Prostate gland (tissue), 2 donors: ENCODE data around the gene LRRC1. TPM values are rescaled to one million over a fixed set of nuclear protein-coding genes. Genes with fewer than 3 reads are reported as not detected.

Experiments used
- DNase-seq: peaks from one replicate; pipeline ENCODE4 v3.0.0-alpha.2; 2019; ENCODE audit warnings: low spot score
- H3K27ac ChIP-seq, 2 donors: fragments of 200-600 bp; sonication (generic); 2 replicates each; pipeline ENCODE4 v1.5.1; 2017 to 2019
- H3K27me3 ChIP-seq: fragments of 200-600 bp; sonication (generic); replicated peaks from 2 replicates; pipeline ENCODE4 v1.5.1; 2019; ENCODE audit not compliant: insufficient read depth
- H3K36me3 ChIP-seq, 2 donors: fragments of 200-600 bp; sonication (generic); 1 replicate in 1 of 2; 2 replicates in 1 of 2; pipeline versions ENCODE4 v1.5.1 to v1.8.1; 2017 to 2019
- H3K4me1 ChIP-seq: fragments of 200-600 bp; sonication (generic); replicated peaks from 2 replicates; pipeline ENCODE4 v1.5.1; 2019
- H3K4me3 ChIP-seq, 2 donors: fragments of 200-600 bp; sonication (generic); 2 replicates each; pipeline ENCODE4 v1.5.1; 2017 to 2019
- H3K9me3 ChIP-seq: fragments of 200-600 bp; sonication (generic); 2 replicates; pipeline ENCODE4 v1.5.1; 2017
- CTCF ChIP-seq, 4 experiments: fragments of 200-600 bp in 2 of 4; fragments of 450-650 bp in 2 of 4; sonication (generic) in 2 of 4; IDR thresholded peaks; 1 replicate in 3 of 4; 2 replicates in 1 of 4; pipeline ENCODE4 v1.5.1; 2016 to 2019; ENCODE audit warnings: antibody characterized with exemption in 4 of 4, mild to moderate bottlenecking in 2 of 4, moderate library complexity in 2 of 4
- POLR2A ChIP-seq: fragments of 450-650 bp; IDR thresholded peaks from one replicate; pipeline ENCODE4 v1.6.1; 2016; ENCODE audit warnings: antibody characterized with exemption, mild to moderate bottlenecking
- POLR2AphosphoS5 ChIP-seq: sonication (generic); formaldehyde crosslinking; IDR thresholded peaks from one replicate; pipeline ENCODE4 v1.6.1; 2017; ENCODE audit warnings: antibody characterized with exemption
- WGBS: methylation state at CpG from one replicate; pipeline ENCODE4 v1.1.5; 2018; 5-methylcytosine and 5-hydroxymethylcytosine counted together
- intact Hi-C: fragments of 100-400 bp; cut with DNase I; formaldehyde crosslinking; loops from one replicate; pipeline ENCODE4 v1.14.2; 2022
- total RNA-seq, 2 donors: library from RNA; depleted of rRNA; stranded (reverse); fragments of >200 nt; gene quantifications; one replicate each; pipeline ENCODE4 v1.1.0, GENCODE V29; 2016

The LRRC1 gene
- total RNA-seq, 2 donors from 2014 or later = 25.0 to 25.6 TPM

DNA sequence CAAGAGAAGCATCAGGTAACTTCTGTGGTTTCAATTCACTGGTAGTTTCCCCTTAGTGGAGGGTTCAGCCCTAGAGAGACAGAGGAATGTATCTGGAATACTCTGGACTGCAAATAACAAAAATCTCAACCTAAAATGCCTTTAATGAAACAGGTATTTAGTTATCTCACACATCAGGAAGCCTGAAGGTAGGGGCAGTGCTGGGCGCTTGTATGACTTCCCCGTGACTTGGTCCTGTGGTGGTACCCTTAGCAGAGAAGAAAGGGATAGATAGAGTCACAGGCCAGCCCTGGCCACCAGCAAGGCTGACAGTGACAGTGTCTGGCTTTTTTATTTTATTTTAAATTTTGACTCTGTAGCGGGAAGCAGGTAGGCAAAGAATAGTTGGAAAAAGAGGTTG, 14.9 kb downstream of the LRRC1 start:
- H3K4me1 ChIP-seq = peaks cover 4% of the 10 kb centered on the region
- DNase-seq = no peak
- 92% methylated on average over 3 of the region's 3 CpGs for WGBS
- TF ChIP-seq CTCF (IDR thresholded peaks at IDR 0.05) (no peak), POLR2AphosphoS5 (no peak), POLR2A (no peak)
- intact Hi-C loops = no loop called here
- H3K9me3 ChIP-seq = no peaks in the 10 kb centered on the region
- H3K27me3 ChIP-seq = no peaks in the 10 kb centered on the region
- no peak overlapping the region for H3K4me3 ChIP-seq
- no peaks in the 10 kb centered on the region for H3K36me3 ChIP-seq
- peak overlapping the region in 1 of 2 donors; percentile 64 for H3K27ac ChIP-seq

- intact Hi-C loops = no loop called here
- no peaks in the 10 kb centered on the region for H3K36me3 ChIP-seq
- TF ChIP-seq POLR2AphosphoS5 = peak; percentile 88
- TF ChIP-seq CTCF (IDR thresholded peaks at IDR 0.05) = no peak
- TF ChIP-seq POLR2A = no peak
- H3K4me1 ChIP-seq = peaks cover 4% of the 10 kb centered on the region
- peak overlapping the region; percentile 53 to 64 for H3K27ac ChIP-seq
- no peaks in the 10 kb centered on the region for H3K27me3 ChIP-seq
- DNase-seq = peak; percentile 92
- 38% methylated on average over 4 of the region's 4 CpGs for WGBS
- H3K9me3 ChIP-seq = no peaks in the 10 kb centered on the region
- no peak overlapping the region for H3K4me3 ChIP-seq
Measured at GRCh38 chr6:53811082-53811481, 16.3 kb downstream of the LRRC1 start.

DNA sequence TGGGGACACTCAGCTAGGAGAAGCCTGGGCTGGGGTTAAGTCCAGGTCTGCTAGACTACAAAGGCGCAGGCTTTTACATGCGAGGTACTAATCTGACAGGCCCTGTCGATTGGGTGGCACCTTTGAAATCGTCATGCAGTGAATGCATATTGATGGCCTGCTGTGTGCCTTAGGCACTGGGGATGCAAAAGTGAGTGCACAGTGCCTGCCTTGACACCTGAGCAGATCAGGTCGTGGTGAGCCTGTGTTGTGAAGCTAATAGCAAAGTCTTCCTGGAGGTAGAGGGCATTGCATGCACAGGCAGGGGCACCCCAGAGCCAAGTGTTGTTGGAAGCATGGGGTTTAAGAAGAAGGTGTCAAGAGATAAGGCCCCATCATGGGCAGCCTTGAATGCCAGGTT, 16.9 kb downstream of the LRRC1 start:
- Histone ChIP-seq H3K27me3 (no peaks in the 10 kb centered on the region), H3K4me3 (no peak overlapping the region), H3K36me3 (no peaks in the 10 kb centered on the region), H3K9me3 (no peaks in the 10 kb centered on the region), H3K4me1 (peaks cover 4% of the 10 kb centered on the region), H3K27ac (peak overlapping the region; percentile 53 to 64)
- TF ChIP-seq POLR2AphosphoS5 (no peak), POLR2A (no peak), CTCF (IDR thresholded peaks at IDR 0.05) (no peak)
- no peak for DNase-seq
- intact Hi-C loops = no loop called here
- WGBS = 62% methylated on average over 5 of the region's 5 CpGs

- no peak for DNase-seq
- 100% methylated on average over 1 of the region's 1 CpG for WGBS
- intact Hi-C loops = no loop called here
- Histone ChIP-seq H3K4me1 (peaks cover 4% of the 10 kb centered on the region), H3K36me3 (no peaks in the 10 kb centered on the region), H3K27ac (no peak overlapping the region), H3K9me3 (no peaks in the 10 kb centered on the region), H3K27me3 (no peaks in the 10 kb centered on the region), H3K4me3 (no peak overlapping the region)
- TF ChIP-seq POLR2A = no peak
- no peak for TF ChIP-seq POLR2AphosphoS5
- TF ChIP-seq CTCF (IDR thresholded peaks at IDR 0.05) = no peak
Measured at GRCh38 chr6:53813096-53813495, 18.3 kb downstream of the LRRC1 start.

DNA sequence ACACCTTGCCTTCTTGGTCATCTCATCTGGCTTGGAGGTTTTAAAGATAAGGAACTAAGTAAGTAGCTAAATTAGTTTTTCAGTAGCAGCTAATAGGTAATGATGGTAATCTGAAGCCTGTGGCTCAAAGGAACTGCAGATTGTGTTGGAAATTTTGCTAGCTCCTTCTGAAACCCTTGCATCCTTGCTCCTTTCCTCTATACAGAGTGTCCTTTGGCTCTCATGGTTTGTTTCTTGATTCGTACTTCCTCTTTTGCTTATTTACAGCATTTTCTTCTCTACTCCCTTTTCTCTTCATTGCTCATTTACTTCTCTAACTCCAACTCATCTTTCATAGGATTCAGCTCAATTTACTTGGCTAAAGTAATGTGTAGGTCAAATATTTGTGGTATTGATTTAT, 19.0 kb downstream of the LRRC1 start:
- TF ChIP-seq POLR2A = no peak
- TF ChIP-seq POLR2AphosphoS5 = no peak
- TF ChIP-seq CTCF (IDR thresholded peaks at IDR 0.05) = no peak
- H3K27ac ChIP-seq = no peak overlapping the region
- H3K4me1 ChIP-seq = peaks cover 4% of the 10 kb centered on the region
- intact Hi-C loops = no loop called here
- no peaks in the 10 kb centered on the region for H3K9me3 ChIP-seq
- H3K36me3 ChIP-seq = no peaks in the 10 kb centered on the region
- no peak for DNase-seq
- no peak overlapping the region for H3K4me3 ChIP-seq
- WGBS = 62% methylated on average over 1 of the region's 1 CpG
- H3K27me3 ChIP-seq = no peaks in the 10 kb centered on the region
